Islet precursor cell (in vitro differentiated cells): ENCODE results near the gene PRRG2.

Experiments
- DNase-seq: peaks from one replicate; pipeline ENCODE4 v3.0.0-alpha.2; 2018

The PRRG2 gene

GRCh38 chr19:49590071-49590970, 9.2 kb downstream of the PRRG2 start:
- DNase-seq, result peak; percentile 99

- peak; percentile 88 for DNase-seq
Measured at GRCh38 chr19:49590971-49591730, 10.0 kb downstream of the PRRG2 start, which contains the start of gene PRR12. PRR12 (plus strand) TSS chr19:49591182; CDS start chr19:49591655, 473 bp downstream.

GRCh38 chr19:49591731-49592485, 10.8 kb downstream of the PRRG2 start:
- DNase-seq, result peak; percentile 73

- peak; percentile 69 for DNase-seq
Measured at GRCh38 chr19:49592486-49593232, 11.5 kb downstream of the PRRG2 start.

GRCh38 chr19:49593233-49594113, 12.4 kb downstream of the PRRG2 start:
- peak; percentile 97 for DNase-seq

GRCh38 chr19:49594157-49594992, 13.3 kb downstream of the PRRG2 start:
- no peak for DNase-seq

GRCh38 chr19:49594993-49595818, 14.1 kb downstream of the PRRG2 start:
- DNase-seq, result no peak

GRCh38 chr19:49595819-49596404, 14.8 kb downstream of the PRRG2 start:
- no peak for DNase-seq

- DNase-seq, result no peak
Measured at GRCh38 chr19:49596407-49596806, 15.3 kb downstream of the PRRG2 start.

- no peak for DNase-seq
Measured at GRCh38 chr19:49596954-49597702, 16.0 kb downstream of the PRRG2 start.

GRCh38 chr19:49597703-49597974, 16.5 kb downstream of the PRRG2 start:
- no peak for DNase-seq

- no peak for DNase-seq
Measured at GRCh38 chr19:49599378-49600295, 18.5 kb downstream of the PRRG2 start.

- no peak for DNase-seq
Measured at GRCh38 chr19:49601482-49602038, 20.4 kb downstream of the PRRG2 start.

GRCh38 chr19:49602806-49603205, 21.7 kb downstream of the PRRG2 start:
- no peak for DNase-seq

- no peak for DNase-seq
Measured at GRCh38 chr19:49605605-49606004, 24.5 kb downstream of the PRRG2 start.

- DNase-seq, result no peak
Measured at GRCh38 chr19:49609499-49610092, 28.5 kb downstream of the PRRG2 start.

- no peak for DNase-seq
Measured at GRCh38 chr19:49613374-49613773, 32.3 kb downstream of the PRRG2 start.
